HG03378 (cell line): ENCODE data around the gene HRH1.
A peak's percentile ranks its signal among the peaks of the same experiment; 100 is the strongest.

Source experiments
- ATAC-seq: cut with Tn5 transposase; IDR thresholded peaks from one replicate; pipeline ENCODE4 v1.9.1; 2021; ENCODE audit warnings: mild to moderate bottlenecking, moderate library complexity; ENCODE audit not compliant: unreplicated experiment

The HRH1 gene

DNA sequence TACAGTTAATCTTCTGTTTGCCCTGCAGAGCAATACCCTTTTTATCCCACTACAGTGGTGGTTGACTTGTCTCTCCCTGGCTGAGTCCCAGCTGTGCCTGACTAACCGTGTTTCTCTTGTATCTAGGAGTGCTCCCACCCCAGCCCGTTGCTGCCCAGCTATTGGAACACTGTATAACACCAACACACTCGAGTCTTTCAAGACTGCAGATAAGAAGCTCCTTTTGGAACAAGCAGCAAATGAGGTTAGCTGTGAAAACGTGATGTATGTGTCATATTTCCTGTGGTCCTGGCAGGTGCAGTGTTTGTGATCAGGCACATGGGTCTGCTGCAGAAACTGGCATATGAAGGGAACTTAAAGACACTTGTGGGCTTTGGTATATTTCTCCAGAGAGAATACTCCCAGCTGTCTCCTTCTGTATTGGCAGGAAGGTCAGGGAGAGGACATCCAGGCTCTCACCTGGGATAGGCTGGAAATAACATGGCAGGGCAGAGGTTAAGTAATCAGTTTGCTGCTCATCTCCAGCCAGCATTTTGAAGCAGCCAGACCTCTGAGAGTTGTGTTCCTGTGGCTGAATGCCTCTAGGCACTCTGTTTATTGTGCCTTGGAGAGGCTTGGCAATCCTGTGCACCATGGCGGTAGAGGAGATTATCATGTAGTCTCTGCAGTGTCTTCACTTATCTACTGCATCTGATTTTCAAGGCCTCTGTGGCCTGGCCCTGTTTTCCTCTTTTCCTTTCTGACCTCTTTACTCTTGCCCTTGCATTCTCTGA is 152.7 kb downstream of the HRH1 start:
- peak; percentile 67 for ATAC-seq

DNA sequence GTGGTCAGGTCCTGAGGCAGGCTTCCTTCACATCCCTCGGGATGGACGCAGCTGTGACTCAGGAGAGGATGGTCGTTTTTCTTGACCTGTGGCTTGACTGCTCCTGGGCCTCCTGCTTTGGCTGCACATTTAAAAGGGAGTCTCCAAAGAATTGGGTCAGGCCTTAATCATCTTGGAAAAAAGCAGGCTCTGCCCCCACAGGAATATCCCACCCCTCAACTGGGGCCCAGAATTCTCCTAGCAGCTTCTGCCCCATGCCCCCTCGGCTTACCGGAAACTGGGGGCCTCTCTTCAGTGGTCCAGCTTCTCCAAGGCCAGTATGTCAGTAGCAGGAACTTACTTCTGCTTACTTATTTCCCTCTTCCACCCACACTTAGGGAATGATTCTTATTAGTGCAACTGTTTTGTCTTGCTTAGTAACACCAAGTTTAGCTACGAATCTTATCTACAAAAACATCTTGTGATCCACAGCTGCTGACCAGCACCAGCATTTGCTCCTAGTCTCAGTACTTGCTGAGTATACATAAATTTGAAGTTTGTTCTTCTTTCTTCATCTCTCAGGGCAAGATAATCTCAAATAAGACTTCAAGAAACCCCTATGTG is 153.6 kb downstream of the HRH1 start:
- no peak for ATAC-seq

DNA sequence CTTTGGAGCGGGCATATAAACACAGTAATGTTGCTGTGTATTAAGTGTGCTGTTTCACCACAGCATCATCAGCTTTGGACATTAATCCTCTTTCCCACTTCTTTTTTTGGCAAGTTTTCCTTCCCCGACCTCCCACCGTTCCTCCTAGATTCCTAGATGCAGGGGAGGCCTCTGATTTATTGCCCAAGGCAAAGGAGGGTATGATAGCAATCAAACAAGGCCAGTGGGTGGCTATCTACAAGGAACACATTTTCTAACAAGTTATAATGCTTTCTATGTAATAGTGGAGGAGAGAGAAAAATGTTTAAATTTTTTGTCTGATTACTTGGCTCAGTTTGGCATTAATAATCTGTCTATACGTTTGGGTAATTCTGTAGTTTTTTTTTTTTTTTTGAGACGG is 156.0 kb downstream of the HRH1 start:
- no peak for ATAC-seq

DNA sequence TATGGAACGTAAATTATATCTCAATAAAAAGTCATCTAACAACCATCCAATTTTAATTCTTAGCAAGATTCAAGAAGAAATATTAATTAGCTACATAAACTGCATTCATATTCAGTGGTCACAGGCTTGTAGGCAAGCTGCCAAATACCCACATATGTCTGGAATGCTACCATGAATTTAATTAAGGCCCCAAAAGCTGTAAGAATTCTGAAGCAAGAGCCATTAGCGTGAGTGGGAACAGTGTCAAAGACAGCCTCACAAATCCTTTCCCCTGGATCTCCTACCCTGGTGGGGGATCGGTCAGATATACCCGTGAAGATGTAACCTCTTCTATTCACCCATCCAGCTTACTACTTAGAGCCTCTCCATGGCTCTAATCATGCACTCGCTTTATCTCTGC is 157.9 kb downstream of the HRH1 start:
- ATAC-seq = no peak
